Right lobe of liver (tissue), 6 donors: ENCODE results near the gene SIRPA. TPM values are rescaled to one million over a fixed set of nuclear protein-coding genes. Genes with fewer than 3 reads are reported as not detected.

Experiments
- ATAC-seq, 4 donors: fragments of 200-7000 bp; cut with Tn5 transposase; one replicate each; pipeline ENCODE4 v1.9.1; 2020; ENCODE audit warnings: mild to moderate bottlenecking in 4 of 4, moderate library complexity in 4 of 4
- DNase-seq, 3 donors: peaks; one replicate each; pipeline ENCODE4 v3.0.0-alpha.2; 2020
- H3K27ac ChIP-seq, 3 donors: fragments of 200-600 bp; one replicate each; pipeline ENCODE4 v1.8.0; 2022
- H3K27me3 ChIP-seq, 2 donors: fragments of 200-600 bp; one replicate each; pipeline ENCODE4 v1.8.0; 2022
- H3K36me3 ChIP-seq, 4 donors: fragments of 200-600 bp; sonication (generic) in 1 of 4; one replicate each; pipeline versions ENCODE4 v1.5.1 to v1.8.0; 2017 to 2022; ENCODE audit warnings: control low read depth in 1 of 4
- H3K4me1 ChIP-seq, 4 donors: fragments of 200-600 bp; sonication (generic) in 1 of 4; one replicate each; pipeline versions ENCODE4 v1.5.1 to v1.8.0; 2017 to 2022; ENCODE audit warnings: control low read depth in 1 of 4
- H3K4me3 ChIP-seq, 3 donors: fragments of 200-600 bp; one replicate each; pipeline ENCODE4 v1.8.0; 2022
- H3K9me3 ChIP-seq, 4 donors: fragments of 200-600 bp; sonication (generic) in 1 of 4; one replicate each; pipeline versions ENCODE4 v1.5.1 to v1.8.0; 2017 to 2022; ENCODE audit warnings: control low read depth in 1 of 4
- POLR2A ChIP-seq: fragments of 450-650 bp; IDR thresholded peaks from one replicate; pipeline ENCODE4 v1.6.1; 2017; ENCODE audit warnings: antibody characterized with exemption, mild to moderate bottlenecking
- WGBS: methylation state at CpG from one replicate; pipeline ENCODE4 v1.1.6; 2018; ENCODE audit warnings: low coverage, low lambda C conversion rate; ENCODE audit not compliant: insufficient coverage; ENCODE audit errors: missing lambda C conversion rate; 5-methylcytosine and 5-hydroxymethylcytosine counted together
- intact Hi-C, 2 donors: fragments of 100-400 bp; cut with DNase I; formaldehyde crosslinking; loops; one replicate each; pipeline versions ENCODE4 v1.11.2 to v1.14.1; 2022
- total RNA-seq, 6 experiments: library from RNA; depleted of rRNA in 2 of 6; stranded (reverse); fragments of >200 nt in 2 of 6; fragmentation: NEBNext Ultra II Directional in 3 of 6; extraction: Animal tissue kit (Norgen Biotek cat#: 25700) in 3 of 6; gene quantifications; one replicate each; pipeline versions ENCODE4 v1.1.0 to v1.2.4, GENCODE V29; 2016 to 2023
- TF ChIP-seq, protein P1 (sequence below), 4 donors: fragments of 200-600 bp in 3 of 4; fragments of 450-650 bp in 1 of 4; IDR thresholded peaks; one replicate each; pipeline versions ENCODE4 v1.5.1 to v1.8.0; 2016 to 2022; ENCODE audit warnings: antibody characterized with exemption in 4 of 4, mild to moderate bottlenecking in 2 of 4
- donor health status: DM: no; HTN: yes; CAD: no.
- donor health status: DM: no; HTN: no; CAD: no.
- donor health status: DM: no; HTN: no; CAD: no.
- donor health status: DM: no; HTN: yes; CAD: no.
- donor health status: DM: no; HTN: yes; CAD: no.

SIRPA gene
- total RNA-seq, 6 experiments from 2014 or later: 26.8 to 42.7 (median 34.8) TPM

- ATAC-seq (no peak), DNase-seq (no peak)
- Histone ChIP-seq H3K9me3 (no peaks in the 10 kb centered on the region), H3K36me3 (peaks cover 0 to 4% (median 0%) of the 10 kb centered on the region in 4 donors), H3K27me3 (no peaks in the 10 kb centered on the region), H3K4me3 (no peak overlapping the region), H3K27ac (peak overlapping the region in 2 of 3 donors; percentile 5 to 26), H3K4me1 (peaks cover 0 to 17% (median 1%) of the 10 kb centered on the region in 4 donors)
- TF ChIP-seq POLR2A: no peak
- TF ChIP-seq, protein P1, sequence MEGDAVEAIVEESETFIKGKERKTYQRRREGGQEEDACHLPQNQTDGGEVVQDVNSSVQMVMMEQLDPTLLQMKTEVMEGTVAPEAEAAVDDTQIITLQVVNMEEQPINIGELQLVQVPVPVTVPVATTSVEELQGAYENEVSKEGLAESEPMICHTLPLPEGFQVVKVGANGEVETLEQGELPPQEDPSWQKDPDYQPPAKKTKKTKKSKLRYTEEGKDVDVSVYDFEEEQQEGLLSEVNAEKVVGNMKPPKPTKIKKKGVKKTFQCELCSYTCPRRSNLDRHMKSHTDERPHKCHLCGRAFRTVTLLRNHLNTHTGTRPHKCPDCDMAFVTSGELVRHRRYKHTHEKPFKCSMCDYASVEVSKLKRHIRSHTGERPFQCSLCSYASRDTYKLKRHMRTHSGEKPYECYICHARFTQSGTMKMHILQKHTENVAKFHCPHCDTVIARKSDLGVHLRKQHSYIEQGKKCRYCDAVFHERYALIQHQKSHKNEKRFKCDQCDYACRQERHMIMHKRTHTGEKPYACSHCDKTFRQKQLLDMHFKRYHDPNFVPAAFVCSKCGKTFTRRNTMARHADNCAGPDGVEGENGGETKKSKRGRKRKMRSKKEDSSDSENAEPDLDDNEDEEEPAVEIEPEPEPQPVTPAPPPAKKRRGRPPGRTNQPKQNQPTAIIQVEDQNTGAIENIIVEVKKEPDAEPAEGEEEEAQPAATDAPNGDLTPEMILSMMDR (IDR thresholded peaks at IDR 0.05): no peak
- 36% methylated on average over 7 of the region's 11 CpGs for WGBS
- intact Hi-C loops: no loop called here
These were observed 2.8 kb downstream of the SIRPA start for GRCh38 chr20:1897965-1898464.

DNA sequence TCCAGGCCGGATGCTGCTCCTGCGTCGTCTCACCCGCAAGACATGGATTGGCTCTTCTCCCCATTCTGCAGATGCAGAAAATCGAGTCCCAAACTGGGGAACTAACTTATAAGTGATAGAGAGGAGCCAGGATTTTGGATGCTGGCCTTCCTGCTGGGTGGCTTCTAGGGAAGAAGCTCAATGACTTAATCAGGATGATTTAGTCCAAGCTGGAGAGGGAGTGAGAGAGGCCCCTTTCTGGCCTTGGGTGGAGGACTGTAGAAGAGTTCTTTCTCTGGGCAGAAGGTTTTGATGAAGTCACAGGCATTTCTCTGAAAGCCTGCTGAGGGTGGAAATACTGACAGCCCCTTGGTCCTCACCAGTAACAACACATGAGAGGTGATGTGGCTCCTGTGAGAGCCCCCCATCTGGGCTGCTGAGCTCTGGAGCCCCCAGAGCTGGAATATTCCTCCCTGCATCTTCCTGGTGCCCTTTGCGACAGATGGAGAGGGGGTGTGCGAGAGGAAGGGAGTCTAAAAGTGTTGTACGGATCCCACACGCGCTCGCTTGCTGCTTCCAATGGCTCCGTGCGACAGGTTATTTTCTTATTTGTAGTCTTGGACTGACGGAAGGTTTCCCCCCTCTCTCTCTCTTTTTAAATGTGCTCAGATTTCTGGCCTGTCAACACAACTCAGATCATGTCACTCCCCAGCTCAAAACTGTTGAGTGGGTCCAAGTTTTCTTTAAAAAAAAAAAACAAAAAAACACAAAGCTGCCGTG is 3.5 kb downstream of the SIRPA start:
- H3K4me1 ChIP-seq: peaks cover 0 to 16% (median 1%) of the 10 kb centered on the region in 4 donors
- H3K4me3 ChIP-seq: no peak overlapping the region
- no peaks in the 10 kb centered on the region for H3K27me3 ChIP-seq
- H3K36me3 ChIP-seq: peaks cover 0 to 4% (median 0%) of the 10 kb centered on the region in 4 donors
- WGBS: 85% methylated on average over 6 of the region's 15 CpGs
- DNase-seq (no peak), ATAC-seq (no peak)
- TF ChIP-seq, protein P1 (IDR thresholded peaks at IDR 0.05): no peak
- no peak for TF ChIP-seq POLR2A
- H3K27ac ChIP-seq: no peak overlapping the region
- no peaks in the 10 kb centered on the region for H3K9me3 ChIP-seq
- intact Hi-C loops: no loop called here

GRCh38 chr20:1899241-1899525 is 4.0 kb downstream of the SIRPA start:
- H3K4me3 ChIP-seq: no peak overlapping the region
- no peak for TF ChIP-seq POLR2A
- TF ChIP-seq, protein P1 (IDR thresholded peaks at IDR 0.05): no peak
- ATAC-seq (no peak), DNase-seq (no peak)
- intact Hi-C loops: no loop called here
- peaks cover 0 to 4% (median 0%) of the 10 kb centered on the region in 4 donors for H3K36me3 ChIP-seq
- H3K9me3 ChIP-seq: no peaks in the 10 kb centered on the region
- no peak overlapping the region for H3K27ac ChIP-seq
- 48% methylated on average over 4 of the region's 6 CpGs for WGBS
- peaks cover 0 to 12% (median 1%) of the 10 kb centered on the region in 4 donors for H3K4me1 ChIP-seq
- no peaks in the 10 kb centered on the region for H3K27me3 ChIP-seq

DNA sequence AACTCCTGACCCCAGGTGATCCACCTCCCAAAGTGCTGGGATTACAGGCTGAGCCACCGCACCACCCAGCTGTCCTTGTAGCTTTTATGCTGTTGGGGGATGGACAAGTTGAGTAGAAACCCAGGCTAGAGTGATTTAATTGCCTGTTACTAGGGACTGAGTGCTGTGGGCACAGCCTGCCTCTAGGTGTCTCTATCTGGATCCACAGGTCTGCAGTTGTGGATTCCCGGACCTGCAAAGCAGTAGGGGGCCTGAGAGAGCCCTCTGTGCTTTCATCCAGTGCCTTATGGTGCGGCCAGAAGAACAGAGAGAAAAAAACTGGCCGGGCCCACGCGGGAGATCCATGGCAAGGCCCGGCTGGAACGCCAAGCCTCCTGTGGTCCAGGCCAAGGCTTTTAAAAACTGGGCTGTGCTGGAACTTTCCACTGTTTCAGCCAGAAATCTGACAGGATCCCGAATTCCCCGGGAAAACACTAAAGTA is 5.2 kb downstream of the SIRPA start:
- DNase-seq (no peak), ATAC-seq (peak; percentile 59 to 74 (median 65))
- peaks cover 0 to 10% (median 0%) of the 10 kb centered on the region in 4 donors for H3K36me3 ChIP-seq
- no peaks in the 10 kb centered on the region for H3K27me3 ChIP-seq
- no peak overlapping the region for H3K27ac ChIP-seq
- 15% methylated on average over 6 of the region's 10 CpGs for WGBS
- no peaks in the 10 kb centered on the region for H3K9me3 ChIP-seq
- TF ChIP-seq POLR2A: no peak
- TF ChIP-seq, protein P1 (IDR thresholded peaks at IDR 0.05): peak; percentile 48 to 58 (median 53)
- no peak overlapping the region for H3K4me3 ChIP-seq
- peaks cover 0 to 12% (median 1%) of the 10 kb centered on the region in 4 donors for H3K4me1 ChIP-seq
- intact Hi-C loops: no loop called here
